Measurements from ENCODE around the gene HEPHL1.

GRCh38 chr11:94128291-94128745 is 107.2 kb downstream of the HEPHL1 start:
- no peak for TF ChIP-seq POLR2A (IDR thresholded peaks at IDR 0.05)
- no peak for TF ChIP-seq CTCF (IDR thresholded peaks at IDR 0.05)
- no peak for TF ChIP-seq POLR2AphosphoS5 (IDR thresholded peaks at IDR 0.05)

All from breast epithelium (tissue), 3 donors.